PFSK-1 (cell line): ENCODE results near the gene IL36RN.

ENCODE experiments used
- FOXP2 ChIP-seq: optimal IDR thresholded peaks from 2 replicates; pipeline ENCODE3; 2011; ENCODE audit warnings: borderline replicate concordance, control low read depth, inconsistent platforms; ENCODE audit not compliant: insufficient read depth; ENCODE audit errors: extremely low read length, extremely low read depth
- POLR2AphosphoS5 ChIP-seq: IDR thresholded peaks from 2 replicates; pipeline ENCODE4 v1.6.1; 2012; ENCODE audit warnings: low read depth, mild to moderate bottlenecking, control low read depth, low read length, moderate library complexity
- SIN3A ChIP-seq: IDR thresholded peaks from 2 replicates; pipeline ENCODE4 v1.6.1; 2012; ENCODE audit warnings: mild to moderate bottlenecking, low read length, moderate library complexity, borderline replicate concordance; ENCODE audit not compliant: insufficient read depth
- TAF1 ChIP-seq: IDR thresholded peaks from 2 replicates; pipeline ENCODE4 v1.6.1; 2012; ENCODE audit warnings: low read length, control low read depth, borderline replicate concordance; ENCODE audit not compliant: insufficient read depth
- TF ChIP-seq, protein P1 (sequence below), 2 experiments: IDR thresholded peaks; 2 replicates each; pipeline versions ENCODE4 v1.6.1 to v1.8.0; 2011 to 2012; ENCODE audit warnings: low read depth in 2 of 2, low read length in 2 of 2, control low read depth in 1 of 2, inconsistent platforms in 1 of 2, mild to moderate bottlenecking in 1 of 2, moderate library complexity in 1 of 2; ENCODE audit not compliant: insufficient read depth in 1 of 2

IL36RN gene

DNA sequence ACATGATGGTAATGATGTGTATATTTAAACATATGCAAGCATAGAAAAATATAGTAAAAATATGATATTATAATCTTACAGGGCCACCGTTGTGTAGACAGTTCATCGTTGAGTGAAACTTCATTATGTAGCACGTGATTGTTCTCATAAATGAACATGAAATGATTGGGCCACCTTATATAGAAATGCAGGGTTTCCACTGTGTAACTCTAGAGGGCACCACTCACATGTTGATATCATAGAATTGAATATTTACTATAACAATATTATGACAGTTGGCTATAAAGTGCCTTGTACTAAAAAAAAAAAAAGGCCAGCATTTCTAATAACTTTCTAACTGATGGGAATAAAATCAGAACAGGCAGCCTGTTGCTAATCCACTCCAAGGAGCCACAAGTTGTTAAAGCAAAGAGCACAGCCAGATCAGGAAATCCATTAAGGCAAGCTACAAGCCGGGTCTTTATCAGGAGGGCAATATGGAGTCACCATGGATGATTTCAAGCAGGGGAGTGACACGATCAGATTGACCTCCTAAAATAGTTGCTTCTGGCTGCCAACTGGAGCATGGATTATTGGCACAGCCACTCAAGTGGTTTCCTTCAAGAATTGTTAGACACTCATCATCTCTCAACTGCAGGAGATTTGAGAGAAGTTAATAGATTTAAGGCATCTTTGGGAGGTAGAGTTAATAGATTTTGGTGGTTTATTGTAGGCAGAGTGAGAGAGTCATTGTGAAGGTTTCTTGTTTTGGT lies 25.4 kb downstream of the IL36RN start:
- TF ChIP-seq TAF1 (no peak), FOXP2 (no peak), POLR2AphosphoS5 (no peak), SIN3A (no peak)
- TF ChIP-seq, protein P1, sequence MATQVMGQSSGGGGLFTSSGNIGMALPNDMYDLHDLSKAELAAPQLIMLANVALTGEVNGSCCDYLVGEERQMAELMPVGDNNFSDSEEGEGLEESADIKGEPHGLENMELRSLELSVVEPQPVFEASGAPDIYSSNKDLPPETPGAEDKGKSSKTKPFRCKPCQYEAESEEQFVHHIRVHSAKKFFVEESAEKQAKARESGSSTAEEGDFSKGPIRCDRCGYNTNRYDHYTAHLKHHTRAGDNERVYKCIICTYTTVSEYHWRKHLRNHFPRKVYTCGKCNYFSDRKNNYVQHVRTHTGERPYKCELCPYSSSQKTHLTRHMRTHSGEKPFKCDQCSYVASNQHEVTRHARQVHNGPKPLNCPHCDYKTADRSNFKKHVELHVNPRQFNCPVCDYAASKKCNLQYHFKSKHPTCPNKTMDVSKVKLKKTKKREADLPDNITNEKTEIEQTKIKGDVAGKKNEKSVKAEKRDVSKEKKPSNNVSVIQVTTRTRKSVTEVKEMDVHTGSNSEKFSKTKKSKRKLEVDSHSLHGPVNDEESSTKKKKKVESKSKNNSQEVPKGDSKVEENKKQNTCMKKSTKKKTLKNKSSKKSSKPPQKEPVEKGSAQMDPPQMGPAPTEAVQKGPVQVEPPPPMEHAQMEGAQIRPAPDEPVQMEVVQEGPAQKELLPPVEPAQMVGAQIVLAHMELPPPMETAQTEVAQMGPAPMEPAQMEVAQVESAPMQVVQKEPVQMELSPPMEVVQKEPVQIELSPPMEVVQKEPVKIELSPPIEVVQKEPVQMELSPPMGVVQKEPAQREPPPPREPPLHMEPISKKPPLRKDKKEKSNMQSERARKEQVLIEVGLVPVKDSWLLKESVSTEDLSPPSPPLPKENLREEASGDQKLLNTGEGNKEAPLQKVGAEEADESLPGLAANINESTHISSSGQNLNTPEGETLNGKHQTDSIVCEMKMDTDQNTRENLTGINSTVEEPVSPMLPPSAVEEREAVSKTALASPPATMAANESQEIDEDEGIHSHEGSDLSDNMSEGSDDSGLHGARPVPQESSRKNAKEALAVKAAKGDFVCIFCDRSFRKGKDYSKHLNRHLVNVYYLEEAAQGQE (IDR thresholded peaks at IDR 0.05; ENCODE audit: insufficient read depth in 1 of 2, low read depth in 2 of 2, low read length in 2 of 2), result no peak

DNA sequence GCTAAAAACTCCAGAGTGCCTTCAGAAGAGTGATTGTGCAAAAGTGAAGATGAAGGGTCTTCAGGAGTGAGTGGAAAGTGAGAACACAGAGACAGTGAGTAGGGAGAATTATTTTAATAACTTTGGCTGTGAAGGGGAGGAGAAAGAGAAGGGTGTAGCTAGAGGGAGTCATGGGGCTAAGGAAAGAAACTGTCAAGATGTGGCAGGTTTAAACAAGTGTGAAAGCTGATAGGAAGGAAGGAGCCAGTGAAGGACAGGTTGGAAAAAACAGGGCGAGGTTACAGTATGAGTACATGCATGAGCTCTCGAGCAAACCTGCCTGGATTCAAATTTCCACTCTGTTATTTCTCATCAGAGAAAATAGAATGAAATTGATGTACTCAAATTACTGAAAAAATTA lies 26.5 kb downstream of the IL36RN start:
- TF ChIP-seq TAF1 (no peak), FOXP2 (no peak), SIN3A (no peak), POLR2AphosphoS5 (no peak)
- TF ChIP-seq, protein P1 (IDR thresholded peaks at IDR 0.05; ENCODE audit: insufficient read depth in 1 of 2, low read depth in 2 of 2, low read length in 2 of 2), result no peak

DNA sequence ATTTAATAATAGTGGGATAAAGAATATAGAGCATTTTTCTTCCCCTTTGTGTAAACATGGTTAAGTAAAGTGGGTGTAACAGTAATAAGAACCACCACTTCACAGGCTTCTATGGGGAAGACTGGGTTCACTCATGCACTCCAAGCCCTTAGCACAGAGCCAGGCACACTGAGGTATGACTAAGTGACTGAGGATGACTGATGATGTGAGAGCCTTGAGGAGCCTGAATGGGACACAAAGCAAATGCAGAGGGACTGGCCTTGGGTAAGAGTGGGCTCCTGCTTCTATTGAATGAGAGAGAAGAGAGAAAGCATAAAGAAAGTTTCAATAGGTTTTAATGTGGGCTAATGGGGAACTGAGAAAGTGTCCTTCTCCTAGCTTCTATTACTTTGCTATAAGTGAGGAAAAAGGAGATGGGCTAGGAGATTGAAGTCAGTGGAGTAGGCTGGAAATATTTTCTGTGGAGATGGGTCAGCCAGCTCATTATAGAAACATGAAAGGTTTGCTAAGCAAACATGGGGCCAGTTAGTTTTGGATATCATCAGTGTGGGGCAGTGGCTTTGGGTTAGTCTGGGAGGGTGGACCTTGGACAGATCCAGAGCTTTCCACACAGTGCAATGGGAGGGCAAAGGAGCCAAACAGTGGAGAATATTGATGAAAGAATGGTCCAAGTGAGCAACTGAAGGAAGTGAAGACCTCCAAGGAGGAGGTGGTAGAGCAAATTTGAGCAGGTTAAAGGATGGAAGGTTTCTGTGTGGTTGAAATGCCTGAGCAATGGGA lies 29.4 kb downstream of the IL36RN start:
- TF ChIP-seq, protein P1 (IDR thresholded peaks at IDR 0.05; ENCODE audit: insufficient read depth in 1 of 2, low read depth in 2 of 2, low read length in 2 of 2), result peak in 1 of 2 experiments; percentile 71; a peak in 2 of 4 replicates
- no peak for TF ChIP-seq SIN3A

DNA sequence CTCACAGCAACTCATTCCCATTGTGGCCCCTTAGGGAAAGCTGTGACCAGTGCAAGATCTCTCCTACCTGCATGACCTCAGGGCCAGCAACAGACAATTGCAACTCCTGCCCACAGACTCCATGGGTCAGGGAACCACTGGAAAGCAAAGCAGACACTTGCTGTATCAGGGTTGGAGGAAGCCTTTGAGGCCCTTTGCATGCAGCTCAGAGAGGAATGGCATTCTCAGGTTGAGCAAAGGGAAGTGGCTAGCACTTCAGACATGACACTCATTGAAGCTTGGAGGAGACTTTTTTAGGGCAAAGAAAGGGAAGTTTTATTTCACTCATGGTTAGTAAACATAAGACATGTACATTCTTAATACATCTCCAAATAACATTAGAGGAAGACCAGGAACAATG lies 30.9 kb downstream of the IL36RN start:
- no peak for TF ChIP-seq SIN3A
- TF ChIP-seq, protein P1 (IDR thresholded peaks at IDR 0.05; ENCODE audit: insufficient read depth in 1 of 2, low read depth in 2 of 2, low read length in 2 of 2), result no peak
- TF ChIP-seq POLR2AphosphoS5, result no peak
- TF ChIP-seq FOXP2, result no peak
- TF ChIP-seq TAF1, result no peak
